WTC11 (cell line): Measurements from ENCODE around the gene NOL9. TPM values are rescaled to one million over a fixed set of nuclear protein-coding genes. Genes with fewer than 3 reads are reported as not detected.

Experiments
- ATAC-seq: fragments of 200-7000 bp; cut with Tn5 transposase; 2 replicates; pipeline ENCODE4 v1.10.0; 2021; ENCODE audit warnings: mild to moderate bottlenecking, moderate library complexity
- CTCF ChIA-PET: fragments of 300-600 bp; sonication (Branson Sonifier 250); formaldehyde crosslinking; loops from one replicate; lab custom pipeline; 2021; ENCODE audit warnings: antibody characterized with exemption; lab: Charles Lee
- POLR2A ChIA-PET: fragments of 350-600 bp; sonication (Branson Sonifier 250); formaldehyde crosslinking; loops from one replicate; lab custom pipeline; 2021; ENCODE audit warnings: antibody characterized with exemption; lab: Charles Lee
- DNase-seq: peaks from one replicate; pipeline ENCODE4 v3.0.0; 2021; ENCODE audit warnings: low spot score
- H3K27ac Mint-ChIP-seq: 2 replicates; pipeline ENCODE4 v1.8.0; 2021; ENCODE audit warnings: mixed read lengths
- H3K27me3 Mint-ChIP-seq: 2 replicates; pipeline ENCODE4 v1.8.0; 2021; ENCODE audit warnings: low read depth, mild to moderate bottlenecking, moderate library complexity, mixed read lengths
- H3K36me3 Mint-ChIP-seq: 2 replicates; pipeline ENCODE4 v1.8.0; 2021; ENCODE audit warnings: mixed read lengths
- H3K4me1 Mint-ChIP-seq: 2 replicates; pipeline ENCODE4 v1.8.0; 2022; ENCODE audit warnings: mixed read lengths
- H3K4me3 Mint-ChIP-seq: 2 replicates; pipeline ENCODE4 v1.8.0; 2021; ENCODE audit warnings: mild to moderate bottlenecking, moderate library complexity, mixed read lengths
- H3K9me3 Mint-ChIP-seq: 2 replicates; pipeline ENCODE4 v1.8.0; 2021; ENCODE audit warnings: mixed read lengths
- AR ChIP-seq: fragments of 250-450 bp; sonication (Bioruptor Pico); IDR thresholded peaks from 2 replicates; pipeline ENCODE4 v1.9.0; 2021; ENCODE audit warnings: mild to moderate bottlenecking
- FOXJ3 ChIP-seq: sonication (generic); formaldehyde crosslinking; IDR thresholded peaks from 2 replicates; pipeline ENCODE4 v1.9.0; 2021; ENCODE audit warnings: missing genetic modification reagents, mild to moderate bottlenecking, borderline replicate concordance
- FOXP1 ChIP-seq: sonication (generic); formaldehyde crosslinking; IDR thresholded peaks from 2 replicates; pipeline ENCODE4 v1.8.0; 2022; ENCODE audit warnings: missing genetic modification reagents, mild to moderate bottlenecking, moderate library complexity, borderline replicate concordance
- GRHL2 ChIP-seq: fragments of 250-450 bp; sonication (Bioruptor Pico); IDR thresholded peaks from 2 replicates; pipeline ENCODE4 v1.8.0; 2022; ENCODE audit warnings: mild to moderate bottlenecking, moderate library complexity; ENCODE audit not compliant: insufficient replicate concordance, severe bottlenecking
- IRF2 ChIP-seq: sonication (generic); formaldehyde crosslinking; IDR thresholded peaks from 2 replicates; pipeline ENCODE4 v1.8.0; 2022; ENCODE audit warnings: low read depth, missing genetic modification reagents, borderline replicate concordance
- NR2C2 ChIP-seq: sonication (generic); formaldehyde crosslinking; IDR thresholded peaks from 2 replicates; pipeline ENCODE4 v1.8.0; 2022; ENCODE audit warnings: mild to moderate bottlenecking, missing genetic modification reagents
- PRDM15 ChIP-seq: sonication (generic); formaldehyde crosslinking; IDR thresholded peaks from 2 replicates; pipeline ENCODE4 v1.8.0; 2022; ENCODE audit warnings: missing genetic modification reagents
- STAT6 ChIP-seq: sonication (generic); formaldehyde crosslinking; conservative IDR thresholded peaks from 2 replicates; pipeline ENCODE4 v1.8.1; 2023; ENCODE audit warnings: mild to moderate bottlenecking, low read depth, missing genetic modification reagents, moderate library complexity
- TEAD4 ChIP-seq: sonication (generic); formaldehyde crosslinking; IDR thresholded peaks from 2 replicates; pipeline ENCODE4 v1.8.0; 2022; ENCODE audit warnings: mild to moderate bottlenecking, missing genetic modification reagents
- ZNF232 ChIP-seq: sonication (generic); formaldehyde crosslinking; IDR thresholded peaks from 2 replicates; pipeline ENCODE4 v1.8.0; 2022; ENCODE audit warnings: mild to moderate bottlenecking, missing genetic modification reagents
- ZNF423 ChIP-seq: fragments of 250-450 bp; sonication (Bioruptor Pico); IDR thresholded peaks from 2 replicates; pipeline ENCODE4 v2.1.2; 2022; ENCODE audit warnings: mild to moderate bottlenecking, moderate library complexity
- ZNF532 ChIP-seq: fragments of 250-450 bp; sonication (Bioruptor Pico); IDR thresholded peaks from 2 replicates; pipeline ENCODE4 v1.9.0; 2021; ENCODE audit warnings: mild to moderate bottlenecking, borderline replicate concordance
- total RNA-seq: library from RNA; stranded (reverse); gene quantifications from 3 replicates; pipeline ENCODE4 v1.2.3, GENCODE V29; 2021
- TF ChIP-seq, protein P1 (sequence below): sonication (generic); formaldehyde crosslinking; IDR thresholded peaks from 2 replicates; pipeline ENCODE4 v1.8.0; 2023; ENCODE audit warnings: mild to moderate bottlenecking, missing genetic modification reagents
- TF ChIP-seq, protein P2 (sequence below): sonication (generic); formaldehyde crosslinking; IDR thresholded peaks from 2 replicates; pipeline ENCODE4 v1.8.1; 2023; ENCODE audit warnings: mild to moderate bottlenecking, moderate library complexity, missing genetic modification reagents
- TF ChIP-seq, protein P3 (sequence below): fragments of 250-450 bp; sonication (Bioruptor Pico); IDR thresholded peaks from 2 replicates; pipeline ENCODE4 v1.9.0; 2021; ENCODE audit warnings: mild to moderate bottlenecking

The NOL9 gene
- total RNA-seq, 1 experiment from 2014 or later = 37.4 TPM

GRCh38 chr1:6599141-6599975 is 45.0 kb upstream of the NOL9 start (continued):
- TF ChIP-seq ZNF532 (CRISPR knock-in tag) = no peak
- TF ChIP-seq TEAD4 = no peak
- no peak for TF ChIP-seq NR2C2 (CRISPR knock-in tag)

DNA sequence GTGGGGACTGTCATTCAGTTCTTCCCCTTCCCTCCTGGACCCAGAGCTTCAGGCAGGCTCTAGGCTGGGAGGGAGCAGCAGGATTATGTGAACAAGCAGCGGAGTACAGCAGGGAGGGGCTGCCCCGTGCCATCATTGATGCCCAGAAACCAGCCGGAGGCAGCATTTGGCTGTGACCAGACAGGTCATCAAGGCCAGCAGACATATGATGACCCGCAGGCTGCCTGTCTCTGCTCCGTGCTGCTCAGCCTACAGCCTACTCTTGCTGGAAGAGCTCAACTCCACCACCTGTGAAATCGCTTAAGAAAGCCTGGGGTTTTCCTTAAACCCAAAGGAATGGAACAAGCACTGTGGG is 43.4 kb upstream of the NOL9 start:
- H3K4me1 Mint-ChIP-seq = peaks cover 12% of the 10 kb centered on the region
- no peaks in the 10 kb centered on the region; the same call in 1 of the 2 replicates for H3K27me3 Mint-ChIP-seq
- DNase-seq (no peak), ATAC-seq (no peak)
- POLR2A ChIA-PET = no interaction called here
- H3K4me3 Mint-ChIP-seq = no peak overlapping the region
- CTCF ChIA-PET = interaction anchor here (1.3 kb wide), 1 partner anchor 37 kb away, joined by 3 read pairs; no protein-coding TSS in a partner anchor
- no peak overlapping the region for H3K27ac Mint-ChIP-seq
- H3K36me3 Mint-ChIP-seq = peaks cover 26% of the 10 kb centered on the region
- no peaks in the 10 kb centered on the region for H3K9me3 Mint-ChIP-seq
- TF ChIP-seq, protein P1, sequence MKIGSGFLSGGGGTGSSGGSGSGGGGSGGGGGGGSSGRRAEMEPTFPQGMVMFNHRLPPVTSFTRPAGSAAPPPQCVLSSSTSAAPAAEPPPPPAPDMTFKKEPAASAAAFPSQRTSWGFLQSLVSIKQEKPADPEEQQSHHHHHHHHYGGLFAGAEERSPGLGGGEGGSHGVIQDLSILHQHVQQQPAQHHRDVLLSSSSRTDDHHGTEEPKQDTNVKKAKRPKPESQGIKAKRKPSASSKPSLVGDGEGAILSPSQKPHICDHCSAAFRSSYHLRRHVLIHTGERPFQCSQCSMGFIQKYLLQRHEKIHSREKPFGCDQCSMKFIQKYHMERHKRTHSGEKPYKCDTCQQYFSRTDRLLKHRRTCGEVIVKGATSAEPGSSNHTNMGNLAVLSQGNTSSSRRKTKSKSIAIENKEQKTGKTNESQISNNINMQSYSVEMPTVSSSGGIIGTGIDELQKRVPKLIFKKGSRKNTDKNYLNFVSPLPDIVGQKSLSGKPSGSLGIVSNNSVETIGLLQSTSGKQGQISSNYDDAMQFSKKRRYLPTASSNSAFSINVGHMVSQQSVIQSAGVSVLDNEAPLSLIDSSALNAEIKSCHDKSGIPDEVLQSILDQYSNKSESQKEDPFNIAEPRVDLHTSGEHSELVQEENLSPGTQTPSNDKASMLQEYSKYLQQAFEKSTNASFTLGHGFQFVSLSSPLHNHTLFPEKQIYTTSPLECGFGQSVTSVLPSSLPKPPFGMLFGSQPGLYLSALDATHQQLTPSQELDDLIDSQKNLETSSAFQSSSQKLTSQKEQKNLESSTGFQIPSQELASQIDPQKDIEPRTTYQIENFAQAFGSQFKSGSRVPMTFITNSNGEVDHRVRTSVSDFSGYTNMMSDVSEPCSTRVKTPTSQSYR (CRISPR knock-in tag) = no peak
- TF ChIP-seq IRF2 (CRISPR knock-in tag) = no peak
- TF ChIP-seq AR (CRISPR knock-in tag) = no peak
- no peak for TF ChIP-seq FOXJ3 (CRISPR knock-in tag)
- no peak for TF ChIP-seq GRHL2 (CRISPR knock-in tag)
- no peak for TF ChIP-seq FOXP1 (CRISPR knock-in tag)
- TF ChIP-seq ZNF423 (CRISPR knock-in tag) = no peak
- TF ChIP-seq ZNF232 (CRISPR knock-in tag) = no peak
- TF ChIP-seq, protein P2, sequence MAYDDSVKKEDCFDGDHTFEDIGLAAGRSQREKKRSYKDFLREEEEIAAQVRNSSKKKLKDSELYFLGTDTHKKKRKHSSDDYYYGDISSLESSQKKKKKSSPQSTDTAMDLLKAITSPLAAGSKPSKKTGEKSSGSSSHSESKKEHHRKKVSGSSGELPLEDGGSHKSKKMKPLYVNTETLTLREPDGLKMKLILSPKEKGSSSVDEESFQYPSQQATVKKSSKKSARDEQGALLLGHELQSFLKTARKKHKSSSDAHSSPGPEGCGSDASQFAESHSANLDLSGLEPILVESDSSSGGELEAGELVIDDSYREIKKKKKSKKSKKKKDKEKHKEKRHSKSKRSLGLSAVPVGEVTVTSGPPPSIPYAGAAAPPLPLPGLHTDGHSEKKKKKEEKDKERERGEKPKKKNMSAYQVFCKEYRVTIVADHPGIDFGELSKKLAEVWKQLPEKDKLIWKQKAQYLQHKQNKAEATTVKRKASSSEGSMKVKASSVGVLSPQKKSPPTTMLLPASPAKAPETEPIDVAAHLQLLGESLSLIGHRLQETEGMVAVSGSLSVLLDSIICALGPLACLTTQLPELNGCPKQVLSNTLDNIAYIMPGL (CRISPR knock-in tag) = no peak
- TF ChIP-seq STAT6 (CRISPR knock-in tag) = no peak
- TF ChIP-seq PRDM15 (CRISPR knock-in tag) = no peak
- TF ChIP-seq TEAD4 = no peak
- TF ChIP-seq, protein P3, sequence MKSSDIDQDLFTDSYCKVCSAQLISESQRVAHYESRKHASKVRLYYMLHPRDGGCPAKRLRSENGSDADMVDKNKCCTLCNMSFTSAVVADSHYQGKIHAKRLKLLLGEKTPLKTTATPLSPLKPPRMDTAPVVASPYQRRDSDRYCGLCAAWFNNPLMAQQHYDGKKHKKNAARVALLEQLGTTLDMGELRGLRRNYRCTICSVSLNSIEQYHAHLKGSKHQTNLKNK (CRISPR knock-in tag) = no peak
